GM12872 (cell line): Measurements from ENCODE around the gene UCKL1.

ENCODE experiments used
- CTCF ChIP-seq: IDR thresholded peaks from 3 replicates; pipeline ENCODE4 v1.5.1; 2011; ENCODE audit warnings: low read depth, mild to moderate bottlenecking, low read length, moderate library complexity; ENCODE audit not compliant: insufficient read depth

The UCKL1 gene

GRCh38 chr20:63963784-63964301, 7.6 kb upstream of the UCKL1 start:
- no peak for TF ChIP-seq CTCF

- TF ChIP-seq CTCF = no peak
Measured at GRCh38 chr20:63963348-63963741, 7.1 kb upstream of the UCKL1 start.

- TF ChIP-seq CTCF = no peak
Measured at GRCh38 chr20:63962426-63963347, 6.5 kb upstream of the UCKL1 start.

- TF ChIP-seq CTCF = no peak
Measured at GRCh38 chr20:63961664-63962425, 5.6 kb upstream of the UCKL1 start.

GRCh38 chr20:63959699-63960075, 3.5 kb upstream of the UCKL1 start:
- TF ChIP-seq CTCF = no peak

- no peak for TF ChIP-seq CTCF
Measured at GRCh38 chr20:63958964-63959698, 2.9 kb upstream of the UCKL1 start.

GRCh38 chr20:63958471-63958870, 2.3 kb upstream of the UCKL1 start:
- no peak for TF ChIP-seq CTCF
